Measurements from ENCODE around the gene RHEB.

DNA sequence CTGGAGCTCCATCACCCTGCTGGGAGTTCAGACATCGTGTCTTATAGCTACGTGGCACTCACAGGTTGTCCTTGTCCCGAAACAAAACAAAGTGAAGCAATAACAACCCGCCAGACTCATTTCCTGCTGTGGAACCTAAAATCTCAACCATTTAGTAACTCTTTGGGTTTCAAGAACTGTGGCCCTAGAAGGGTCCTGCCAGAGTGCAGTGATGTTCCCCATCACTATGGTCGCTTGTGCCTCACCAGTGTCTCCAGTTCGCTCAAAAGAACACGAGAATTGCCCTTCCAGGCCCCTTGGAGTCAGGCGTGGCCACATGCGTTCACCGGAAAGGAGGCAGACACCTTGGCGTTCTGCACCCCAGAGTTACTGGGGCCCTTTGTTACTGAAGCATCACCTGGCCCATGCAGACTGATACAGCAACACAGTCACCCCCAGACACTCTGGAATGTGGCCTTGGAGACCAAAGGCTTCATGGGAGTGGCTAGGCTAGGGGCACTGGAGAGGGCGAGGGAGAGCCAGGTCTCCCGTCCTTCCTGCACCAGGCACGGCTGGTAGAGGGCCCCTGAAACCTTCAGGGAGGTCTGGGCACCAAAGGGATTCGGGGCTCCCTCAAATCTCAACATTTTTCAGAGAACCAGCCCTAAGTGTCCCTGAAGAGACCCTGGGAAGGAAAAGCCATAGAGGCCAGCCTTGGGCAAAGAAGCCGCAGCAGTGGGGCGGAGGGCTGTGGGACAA is 80.7 kb downstream of the RHEB start:
- TF ChIP-seq POLR2A (IDR thresholded peaks at IDR 0.05) (no peak), CTCF (IDR thresholded peaks at IDR 0.05) (no peak)
